Measurements from ENCODE around the gene IGSF9B.
"Not testable (repeated sequence)": the region's sequence is repeated elsewhere in the genome, so short reads cannot be mapped to it uniquely, and the experiment has no call there.

IGSF9B gene

GRCh38 chr11:133956650-133957633 is at the start of gene IGSF9B:
Gene IGSF9B (minus strand): TSS chr11:133956968. CDS start chr11:133956754, 214 bp downstream.
- DNase-seq (ENCODE audit: low spot score): no peak
- no peak for FAIRE-seq

DNA sequence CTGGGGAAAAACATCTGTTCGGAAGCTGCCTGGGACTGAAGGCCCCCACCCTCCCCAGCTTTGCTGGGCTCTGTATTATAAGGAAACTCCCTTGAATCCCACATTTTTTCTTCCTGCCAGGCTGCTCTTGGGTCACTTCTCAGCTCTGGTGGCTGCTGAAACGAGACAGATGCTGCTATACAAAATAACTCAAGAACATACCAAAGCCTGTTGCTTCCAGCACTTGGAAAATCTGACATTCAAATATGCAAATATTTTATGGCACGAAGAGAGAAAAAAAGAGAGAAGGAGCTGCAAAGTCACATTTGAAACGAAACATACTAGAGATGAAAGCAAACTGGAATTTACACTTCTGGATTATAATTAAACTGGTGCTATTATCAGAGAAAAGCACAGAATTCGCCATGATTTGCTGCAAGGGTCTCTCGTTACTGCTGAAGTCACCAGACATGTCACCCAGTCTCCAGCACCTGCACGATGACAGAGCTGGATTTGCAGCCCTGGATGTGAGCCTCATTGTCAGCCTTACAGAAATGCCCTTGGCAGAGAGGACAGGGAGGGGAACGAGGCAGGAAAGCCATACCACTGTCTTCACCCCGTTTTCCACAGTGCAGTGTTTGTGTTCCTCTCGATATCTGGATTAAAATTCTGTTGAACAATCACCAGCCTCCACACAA is 47.9 kb upstream of the IGSF9B start:
- DNase-seq (ENCODE audit: low spot score): no peak
- no peak for FAIRE-seq

- DNase-seq (ENCODE audit: low spot score) (no peak), FAIRE-seq (no peak)
These were observed 47.2 kb upstream of the IGSF9B start for GRCh38 chr11:134003792-134004495.

GRCh38 chr11:134002819-134003218 is 46.1 kb upstream of the IGSF9B start:
- not testable (repeated sequence) for DNase-seq (ENCODE audit: low spot score); FAIRE-seq

DNA sequence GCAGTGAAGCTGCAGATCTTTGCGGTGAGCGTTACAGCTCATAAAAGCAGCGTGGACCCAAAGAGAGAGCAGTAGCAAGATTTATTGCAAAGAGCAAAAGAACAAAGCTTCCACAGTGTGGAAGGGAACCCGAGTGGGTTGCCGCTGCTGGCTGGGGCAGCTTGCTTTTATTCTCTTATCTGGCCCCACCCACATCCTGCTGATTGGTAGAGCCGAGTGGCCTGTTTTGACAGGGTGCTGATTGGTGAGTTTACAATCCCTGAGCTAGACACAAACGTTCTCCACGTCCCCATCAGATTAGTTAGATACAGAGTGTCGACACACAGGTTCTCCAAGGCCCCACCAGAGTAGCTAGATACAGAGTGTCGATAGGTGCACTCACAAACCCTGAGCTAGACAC is 45.6 kb upstream of the IGSF9B start:
- DNase-seq (ENCODE audit: low spot score); FAIRE-seq: not testable (repeated sequence)

- DNase-seq (ENCODE audit: low spot score): no peak
These were observed 44.8 kb upstream of the IGSF9B start for GRCh38 chr11:134001596-134001995.

DNA sequence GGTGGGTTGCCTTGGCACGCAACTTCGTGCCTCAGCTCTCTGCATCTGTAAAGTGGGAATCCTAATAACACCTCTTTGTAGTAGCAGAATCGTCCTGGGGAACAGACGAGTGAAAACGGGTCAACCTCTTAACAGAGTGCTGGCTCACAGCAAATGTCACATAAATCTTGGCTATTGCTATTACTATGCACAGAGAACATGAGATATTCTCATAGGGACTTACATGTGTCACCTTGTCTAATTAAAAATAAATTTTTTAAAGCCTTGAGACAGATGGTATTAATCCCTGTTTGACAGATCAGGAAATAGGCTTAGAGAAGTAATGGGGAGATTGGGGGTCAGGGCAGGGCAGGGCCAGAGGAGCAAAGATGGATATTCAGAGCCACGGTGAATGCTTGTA is 44.3 kb upstream of the IGSF9B start:
- FAIRE-seq: no peak
- DNase-seq (ENCODE audit: low spot score): no peak

More at GRCh38 chr11:134001596-134001995, 44.8 kb upstream of the IGSF9B start:
- no peak for FAIRE-seq

DNA sequence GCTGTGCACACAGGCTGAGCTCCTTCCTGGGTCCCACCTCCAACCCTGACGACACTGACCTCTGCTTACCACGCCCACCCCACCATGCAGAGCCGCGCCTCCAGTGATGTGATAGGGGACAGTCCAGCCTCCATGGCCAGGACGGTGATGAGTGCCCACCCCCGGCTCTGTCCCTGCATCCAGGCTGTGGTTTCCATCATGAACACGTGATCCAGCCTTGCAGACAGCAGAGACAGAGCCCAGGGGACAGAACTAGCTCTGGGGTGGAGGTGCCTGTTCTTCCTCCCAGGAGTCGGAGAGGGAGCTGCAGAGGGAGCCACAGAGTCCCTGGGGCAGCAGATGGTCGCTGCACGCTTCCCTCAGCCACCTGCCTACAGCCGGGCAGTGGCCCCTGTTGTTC is 42.6 kb upstream of the IGSF9B start:
- no peak for DNase-seq (ENCODE audit: low spot score)
- FAIRE-seq: no peak

- no peak for DNase-seq (ENCODE audit: low spot score)
- no peak for FAIRE-seq
These were observed 40.8 kb upstream of the IGSF9B start for GRCh38 chr11:133997554-133997953.

GRCh38 chr11:133996671-133997070 is 39.9 kb upstream of the IGSF9B start:
- FAIRE-seq (no peak), DNase-seq (ENCODE audit: low spot score) (no peak)

- DNase-seq (ENCODE audit: low spot score) (no peak), FAIRE-seq (no peak)
These were observed 38.3 kb upstream of the IGSF9B start for GRCh38 chr11:133995066-133995465.

DNA sequence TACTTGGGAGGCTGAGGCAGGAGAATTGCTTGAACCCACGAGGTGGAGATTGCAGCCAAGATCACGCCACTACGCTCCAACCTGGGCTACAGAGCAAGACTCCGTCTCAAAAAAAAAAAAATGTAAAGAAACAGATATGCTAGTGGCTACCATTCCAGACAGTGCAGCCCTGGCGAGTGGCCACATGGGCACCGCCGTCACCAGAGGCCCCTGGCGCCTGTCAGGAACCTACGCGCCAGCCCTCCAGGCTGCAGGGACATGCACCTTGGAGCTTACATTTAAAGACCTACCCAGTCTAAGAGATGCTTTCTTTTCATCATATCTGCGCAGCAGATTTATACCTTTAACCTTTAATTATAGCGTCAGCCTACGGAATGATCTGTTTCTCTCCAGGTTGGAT is 37.2 kb upstream of the IGSF9B start:
- FAIRE-seq (no peak), DNase-seq (ENCODE audit: low spot score) (no peak)

DNA sequence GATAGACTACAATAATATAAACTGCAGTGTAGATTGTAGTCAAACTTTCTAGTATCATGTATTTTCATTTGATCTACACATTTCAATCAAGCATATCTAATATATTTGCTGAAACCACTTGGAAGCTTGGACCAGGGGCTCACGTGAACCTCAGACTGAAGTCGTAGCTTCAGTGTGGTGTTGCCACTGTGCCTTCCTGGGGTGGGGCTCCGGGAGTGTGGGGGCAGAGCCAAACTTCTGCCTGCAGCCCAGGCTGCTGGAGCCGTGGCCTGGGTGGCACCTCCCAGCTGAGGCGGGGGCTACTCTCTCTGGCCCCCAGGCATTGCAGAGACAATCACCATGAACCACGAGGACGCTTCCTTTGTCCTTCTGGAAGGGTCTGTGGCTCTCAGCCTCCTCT is 36.3 kb upstream of the IGSF9B start:
- DNase-seq (ENCODE audit: low spot score) (no peak), FAIRE-seq (no peak)

- FAIRE-seq: no peak
- no peak for DNase-seq (ENCODE audit: low spot score)
These were observed 35.4 kb upstream of the IGSF9B start for GRCh38 chr11:133992121-133992520.

DNA sequence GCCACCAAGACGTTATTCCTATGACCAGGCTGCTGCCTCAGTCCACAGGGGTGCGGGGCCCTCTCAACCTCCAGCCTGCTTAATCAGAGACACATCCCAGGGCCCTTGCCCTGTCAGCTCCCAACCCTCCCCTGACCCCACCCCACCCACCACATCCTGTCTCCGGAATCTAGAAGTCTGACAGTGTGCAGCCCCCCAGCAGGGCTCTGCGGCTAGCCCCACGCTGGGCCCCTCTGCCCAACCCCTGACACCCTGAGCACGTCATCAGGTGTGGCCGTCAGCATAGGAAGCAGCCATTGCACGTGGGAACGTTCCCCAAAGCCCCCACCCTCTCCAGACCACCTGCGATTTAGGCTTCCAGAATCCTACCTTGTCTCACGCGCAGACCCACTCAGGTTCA is 34.3 kb upstream of the IGSF9B start:
- DNase-seq (ENCODE audit: low spot score) (no peak), FAIRE-seq (no peak)

- no peak for FAIRE-seq
- no peak for DNase-seq (ENCODE audit: low spot score)
These were observed 33.7 kb upstream of the IGSF9B start for GRCh38 chr11:133990501-133990900.

GRCh38 chr11:133988686-133989410 is 32.1 kb upstream of the IGSF9B start:
- no peak for DNase-seq (ENCODE audit: low spot score)
- FAIRE-seq: no peak

- no peak for FAIRE-seq
- no peak for DNase-seq (ENCODE audit: low spot score)
These were observed 30.4 kb upstream of the IGSF9B start for GRCh38 chr11:133987171-133987570.

- no peak for DNase-seq (ENCODE audit: low spot score)
- no peak for FAIRE-seq
These were observed 29.5 kb upstream of the IGSF9B start for GRCh38 chr11:133985981-133986944.

DNA sequence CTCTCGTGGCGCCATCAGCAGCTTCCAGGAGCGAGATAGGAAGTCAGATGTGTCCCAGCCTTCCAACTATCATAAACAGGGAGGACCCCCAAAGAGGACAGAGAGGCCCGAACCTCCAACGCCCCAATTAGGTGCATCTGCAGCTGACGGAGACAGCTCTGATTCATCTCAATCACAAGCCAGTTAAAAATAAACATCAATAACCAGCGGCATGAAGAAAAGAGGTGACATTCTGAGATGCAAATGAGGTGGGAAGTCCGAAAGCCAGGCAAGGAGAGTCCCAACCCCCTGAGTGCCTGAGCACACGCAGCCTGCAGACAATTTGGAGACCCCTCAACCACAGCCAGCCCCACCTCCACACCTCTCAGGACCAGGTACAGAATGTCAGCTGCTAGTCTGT is 28.1 kb upstream of the IGSF9B start:
- FAIRE-seq (no peak), DNase-seq (ENCODE audit: low spot score) (no peak)
